HL-60 (cell line): Measurements from ENCODE around the gene CDC5L.
"Not testable (repeated sequence)": the region's sequence is repeated elsewhere in the genome, so short reads cannot be mapped to it uniquely, and the experiment has no call there.

Source experiments
- DNase-seq, 2 experiments: peaks; one replicate each; pipeline ENCODE4 v3.0.0-alpha.2; 2010 to 2020; ENCODE audit warnings: low read depth in 1 of 2, low spot score in 1 of 2
- H3K27ac ChIP-seq: fragments of 250-450 bp; sonication (Bioruptor Pico); replicated peaks from 2 replicates; pipeline ENCODE4 v1.5.1; 2020; ENCODE audit warnings: mild to moderate bottlenecking, moderate library complexity
- H3K27me3 ChIP-seq: fragments of 250-450 bp; sonication (Bioruptor Pico); 2 replicates; pipeline ENCODE4 v1.5.1; 2021; ENCODE audit warnings: mild to moderate bottlenecking, moderate library complexity; ENCODE audit not compliant: insufficient read depth, poor library complexity, severe bottlenecking
- H3K4me3 ChIP-seq: replicated peaks from 2 replicates; pipeline ENCODE4 v1.5.1; 2011; ENCODE audit warnings: mild to moderate bottlenecking, control low read depth, low read length; ENCODE audit not compliant: insufficient read depth
- CTCF ChIP-seq: IDR thresholded peaks from one replicate; pipeline ENCODE4 v1.5.1; 2011; ENCODE audit warnings: low read length, control low read depth, inconsistent platforms; ENCODE audit not compliant: insufficient read depth
- GABPA ChIP-seq: IDR thresholded peaks from 2 replicates; pipeline ENCODE4 v1.6.1; 2012; ENCODE audit warnings: low read depth
- POLR2AphosphoS5 ChIP-seq: IDR thresholded peaks from 2 replicates; pipeline ENCODE4 v1.6.1; 2012; ENCODE audit warnings: low read depth
- SPI1 ChIP-seq: IDR thresholded peaks from 2 replicates; pipeline ENCODE4 v1.6.1; 2012; ENCODE audit warnings: low read depth, mild to moderate bottlenecking, borderline replicate concordance
- TF ChIP-seq, protein P1 (sequence below): IDR thresholded peaks from 2 replicates; pipeline ENCODE4 v1.6.1; 2012; ENCODE audit warnings: low read depth; ENCODE audit not compliant: insufficient replicate concordance

The CDC5L gene

GRCh38 chr6:44342489-44342888 is 45.0 kb upstream of the CDC5L start, which contains the start of gene SPATS1:
Gene SPATS1, plus strand, starts transcription at chr6:44342650. Its CDS starts 446 bp downstream, at chr6:44343096.
- TF ChIP-seq CTCF (no peak), GABPA (no peak), SPI1 (no peak), POLR2AphosphoS5 (no peak)
- TF ChIP-seq, protein P1, sequence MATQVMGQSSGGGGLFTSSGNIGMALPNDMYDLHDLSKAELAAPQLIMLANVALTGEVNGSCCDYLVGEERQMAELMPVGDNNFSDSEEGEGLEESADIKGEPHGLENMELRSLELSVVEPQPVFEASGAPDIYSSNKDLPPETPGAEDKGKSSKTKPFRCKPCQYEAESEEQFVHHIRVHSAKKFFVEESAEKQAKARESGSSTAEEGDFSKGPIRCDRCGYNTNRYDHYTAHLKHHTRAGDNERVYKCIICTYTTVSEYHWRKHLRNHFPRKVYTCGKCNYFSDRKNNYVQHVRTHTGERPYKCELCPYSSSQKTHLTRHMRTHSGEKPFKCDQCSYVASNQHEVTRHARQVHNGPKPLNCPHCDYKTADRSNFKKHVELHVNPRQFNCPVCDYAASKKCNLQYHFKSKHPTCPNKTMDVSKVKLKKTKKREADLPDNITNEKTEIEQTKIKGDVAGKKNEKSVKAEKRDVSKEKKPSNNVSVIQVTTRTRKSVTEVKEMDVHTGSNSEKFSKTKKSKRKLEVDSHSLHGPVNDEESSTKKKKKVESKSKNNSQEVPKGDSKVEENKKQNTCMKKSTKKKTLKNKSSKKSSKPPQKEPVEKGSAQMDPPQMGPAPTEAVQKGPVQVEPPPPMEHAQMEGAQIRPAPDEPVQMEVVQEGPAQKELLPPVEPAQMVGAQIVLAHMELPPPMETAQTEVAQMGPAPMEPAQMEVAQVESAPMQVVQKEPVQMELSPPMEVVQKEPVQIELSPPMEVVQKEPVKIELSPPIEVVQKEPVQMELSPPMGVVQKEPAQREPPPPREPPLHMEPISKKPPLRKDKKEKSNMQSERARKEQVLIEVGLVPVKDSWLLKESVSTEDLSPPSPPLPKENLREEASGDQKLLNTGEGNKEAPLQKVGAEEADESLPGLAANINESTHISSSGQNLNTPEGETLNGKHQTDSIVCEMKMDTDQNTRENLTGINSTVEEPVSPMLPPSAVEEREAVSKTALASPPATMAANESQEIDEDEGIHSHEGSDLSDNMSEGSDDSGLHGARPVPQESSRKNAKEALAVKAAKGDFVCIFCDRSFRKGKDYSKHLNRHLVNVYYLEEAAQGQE, result no peak
- peak within 1 kb of the TSS; percentile 35 for H3K4me3 ChIP-seq
- DNase-seq, result peak in 1 of 2 experiments; percentile 29

DNA sequence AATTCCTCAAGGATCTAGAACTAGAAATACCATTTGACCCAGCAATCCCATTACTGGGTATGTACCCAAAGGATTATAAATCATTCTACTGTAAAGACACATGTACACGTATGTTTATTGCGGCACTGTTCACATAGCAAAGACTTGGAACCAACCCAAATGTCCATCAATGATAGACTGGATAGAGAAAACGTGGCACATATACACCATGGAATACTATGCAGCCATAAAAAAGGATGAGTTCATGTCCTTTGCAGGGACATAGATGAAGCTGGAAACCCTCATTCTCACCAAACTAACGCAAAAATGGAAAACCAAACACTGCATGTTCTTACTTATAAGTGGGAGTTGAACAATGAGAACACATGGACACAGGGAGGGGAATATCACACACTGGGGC is 40.7 kb upstream of the CDC5L start:
- not testable (repeated sequence) for H3K27ac ChIP-seq, DNase-seq, H3K27me3 ChIP-seq, H3K4me3 ChIP-seq

More at GRCh38 chr6:44342489-44342888, 45.0 kb upstream of the CDC5L start, which contains the start of gene SPATS1:
- Histone ChIP-seq H3K27me3 (no peaks in the 10 kb centered on the region), H3K27ac (no peak within 1 kb of the TSS)

DNA sequence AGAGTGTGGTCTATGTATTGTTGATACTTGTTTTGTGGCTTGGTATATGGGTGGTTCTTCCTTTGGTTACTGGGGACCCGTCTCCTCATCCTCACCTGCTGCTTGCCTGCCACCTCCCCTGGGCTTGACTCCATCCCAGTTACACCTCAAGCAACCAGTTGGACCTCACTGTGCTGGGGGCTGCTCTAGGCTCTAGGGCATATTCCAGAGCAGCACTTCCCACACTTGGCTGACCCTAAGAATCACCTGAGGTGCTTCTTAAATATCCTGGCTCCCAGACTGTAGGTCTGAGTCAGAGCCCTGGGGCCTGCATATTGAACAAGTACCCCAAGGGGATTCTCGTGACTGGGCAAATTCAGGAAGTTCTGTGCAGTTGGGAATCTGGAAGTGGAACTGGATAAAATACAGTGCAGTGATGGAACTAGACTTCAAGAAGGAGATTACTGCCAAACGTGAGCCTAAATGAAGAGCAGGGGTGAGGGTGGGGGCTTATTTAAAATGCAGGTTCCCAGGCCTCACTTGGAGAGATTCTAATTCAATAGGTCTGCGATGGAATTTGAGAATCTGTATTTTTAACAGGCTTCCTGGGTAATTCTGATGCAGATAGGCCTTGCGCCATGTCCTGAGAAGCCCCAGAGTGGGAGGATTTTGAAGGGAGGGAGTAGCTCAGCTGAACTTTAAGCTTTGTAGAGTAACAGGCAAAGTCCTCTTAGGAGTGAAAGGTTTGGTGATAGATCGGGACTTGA is 37.4 kb upstream of the CDC5L start:
- no peak for TF ChIP-seq CTCF
- TF ChIP-seq, protein P1, result no peak
- no peak for TF ChIP-seq SPI1
- no peak for TF ChIP-seq GABPA
- no peak for TF ChIP-seq POLR2AphosphoS5
- no peak overlapping the region for H3K27ac ChIP-seq
- DNase-seq, result no peak
- no peak overlapping the region for H3K4me3 ChIP-seq
- H3K27me3 ChIP-seq, result no peaks in the 10 kb centered on the region

GRCh38 chr6:44350650-44350994 is 36.9 kb upstream of the CDC5L start:
- DNase-seq, H3K27ac ChIP-seq, H3K4me3 ChIP-seq, H3K27me3 ChIP-seq: not testable (repeated sequence)

DNA sequence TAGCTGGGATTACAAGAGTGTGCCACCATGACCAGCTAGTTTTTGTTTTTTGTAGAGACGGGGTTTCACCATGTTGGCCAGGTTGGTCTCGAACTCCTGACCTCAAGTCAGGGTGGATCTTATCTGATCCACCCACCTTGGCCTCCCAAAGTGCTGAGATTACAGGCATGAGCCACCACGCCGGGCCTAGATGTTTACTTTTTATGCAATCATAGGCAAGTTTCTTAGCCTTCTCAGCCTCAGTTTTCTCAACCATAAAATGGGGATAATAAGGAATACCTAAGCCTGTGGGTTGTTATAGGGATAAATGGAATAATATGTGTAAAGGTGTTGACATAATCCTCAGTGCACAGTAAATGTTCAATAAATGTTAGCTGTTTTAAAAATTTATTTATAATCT is 35.2 kb upstream of the CDC5L start:
- TF ChIP-seq CTCF (no peak), SPI1 (no peak), GABPA (no peak), POLR2AphosphoS5 (no peak)
- TF ChIP-seq, protein P1, result no peak
- no peak overlapping the region for H3K4me3 ChIP-seq
- H3K27me3 ChIP-seq, result no peaks in the 10 kb centered on the region
- no peak overlapping the region for H3K27ac ChIP-seq
- no peak for DNase-seq
